HG03442 (cell line): ENCODE data around the gene NAP1L1.

Experiments used
- ATAC-seq: cut with Tn5 transposase; IDR thresholded peaks from one replicate; pipeline ENCODE4 v1.9.1; 2021; ENCODE audit warnings: mild to moderate bottlenecking, moderate library complexity; ENCODE audit not compliant: unreplicated experiment

NAP1L1 gene

DNA sequence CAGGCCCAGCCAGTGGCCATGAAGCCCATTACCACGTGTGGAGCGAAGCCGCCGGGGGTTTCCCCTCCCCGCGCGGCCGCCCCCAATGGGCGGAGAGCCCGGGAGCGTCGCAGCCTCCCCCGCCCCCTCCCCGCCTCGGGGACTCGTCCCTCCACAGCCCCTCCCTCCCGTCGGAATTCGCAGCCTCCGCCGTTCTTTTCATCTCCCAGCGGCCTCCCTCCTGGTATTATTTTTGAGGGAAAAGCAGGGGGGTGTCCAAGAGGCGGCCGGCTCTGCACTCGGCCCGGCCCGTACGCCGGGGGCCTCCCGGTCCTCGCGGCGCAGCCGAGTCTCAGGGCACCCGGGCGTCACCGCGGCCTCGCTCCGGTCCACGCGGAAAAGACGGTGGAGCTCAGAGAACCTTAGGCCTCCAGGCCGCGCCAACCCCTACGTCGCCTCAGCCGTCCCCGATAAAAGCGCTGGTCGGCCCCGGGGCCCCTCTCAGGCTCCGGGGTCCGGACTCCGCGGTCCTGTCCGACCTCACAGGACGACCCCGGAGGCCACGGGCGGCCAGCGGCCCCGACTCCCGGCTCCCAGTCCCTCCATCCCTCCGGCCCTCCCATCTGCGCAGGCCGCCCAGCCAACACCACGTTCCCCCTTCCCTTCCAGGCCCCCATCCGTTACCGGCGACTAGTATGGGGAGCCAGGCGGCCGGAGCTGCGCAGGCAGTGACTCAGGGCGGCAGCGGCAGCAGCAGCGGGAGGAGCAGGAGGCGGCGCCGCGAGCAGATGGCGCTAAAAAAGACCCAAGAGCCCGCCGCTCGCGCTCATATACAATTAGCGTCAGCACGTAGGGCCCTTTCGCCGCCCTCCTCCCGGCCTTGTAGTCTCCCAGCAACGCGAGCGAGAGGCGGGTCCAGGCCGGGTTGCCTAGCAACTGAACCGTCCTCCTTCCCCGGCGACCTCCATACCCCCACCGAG, at the start of gene NAP1L1:
Gene NAP1L1 (minus strand): TSS at position 782 of the 959 bp plus-strand sequence. CDS start 10,466 bp downstream, outside the sequence.
- ATAC-seq, result peak; percentile 92

DNA sequence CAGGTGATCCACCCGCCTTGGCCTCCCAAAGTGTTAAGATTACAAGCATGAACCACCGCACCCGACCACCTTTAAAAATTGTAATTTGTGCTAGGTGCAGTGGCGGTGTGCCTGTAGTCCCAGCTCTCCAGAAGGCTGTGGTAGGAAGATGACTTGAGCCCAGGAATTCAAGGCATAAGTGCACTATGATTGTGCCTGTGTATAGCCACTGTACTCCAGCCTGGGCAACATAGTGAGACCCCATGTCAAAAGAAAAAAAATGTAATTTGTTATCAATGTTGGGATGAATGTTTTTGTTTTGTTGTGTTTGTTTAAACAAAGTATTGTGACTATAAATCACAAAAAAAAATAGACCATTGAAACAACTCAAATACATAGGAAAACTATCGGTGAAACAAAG, 43.1 kb upstream of the NAP1L1 start:
- no peak for ATAC-seq

DNA sequence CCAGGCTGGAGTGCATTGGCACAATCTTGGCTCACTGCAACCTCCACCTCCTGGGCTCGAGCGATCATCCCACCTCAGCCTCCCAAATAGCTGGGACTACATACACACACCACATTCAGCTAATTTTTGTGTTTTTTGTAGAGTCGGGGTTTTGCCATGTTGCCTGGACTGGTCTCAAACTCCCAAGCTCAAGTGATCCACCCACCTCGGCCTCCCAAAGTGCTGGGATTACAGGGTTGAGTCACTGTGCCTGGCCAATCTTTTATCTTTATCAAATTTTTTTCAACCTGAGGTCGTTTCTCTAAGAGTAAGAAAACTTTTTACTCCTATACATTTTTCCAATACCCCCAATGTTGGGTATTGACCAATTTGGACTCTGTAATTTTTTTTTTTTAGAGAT, 40.0 kb upstream of the NAP1L1 start:
- no peak for ATAC-seq

DNA sequence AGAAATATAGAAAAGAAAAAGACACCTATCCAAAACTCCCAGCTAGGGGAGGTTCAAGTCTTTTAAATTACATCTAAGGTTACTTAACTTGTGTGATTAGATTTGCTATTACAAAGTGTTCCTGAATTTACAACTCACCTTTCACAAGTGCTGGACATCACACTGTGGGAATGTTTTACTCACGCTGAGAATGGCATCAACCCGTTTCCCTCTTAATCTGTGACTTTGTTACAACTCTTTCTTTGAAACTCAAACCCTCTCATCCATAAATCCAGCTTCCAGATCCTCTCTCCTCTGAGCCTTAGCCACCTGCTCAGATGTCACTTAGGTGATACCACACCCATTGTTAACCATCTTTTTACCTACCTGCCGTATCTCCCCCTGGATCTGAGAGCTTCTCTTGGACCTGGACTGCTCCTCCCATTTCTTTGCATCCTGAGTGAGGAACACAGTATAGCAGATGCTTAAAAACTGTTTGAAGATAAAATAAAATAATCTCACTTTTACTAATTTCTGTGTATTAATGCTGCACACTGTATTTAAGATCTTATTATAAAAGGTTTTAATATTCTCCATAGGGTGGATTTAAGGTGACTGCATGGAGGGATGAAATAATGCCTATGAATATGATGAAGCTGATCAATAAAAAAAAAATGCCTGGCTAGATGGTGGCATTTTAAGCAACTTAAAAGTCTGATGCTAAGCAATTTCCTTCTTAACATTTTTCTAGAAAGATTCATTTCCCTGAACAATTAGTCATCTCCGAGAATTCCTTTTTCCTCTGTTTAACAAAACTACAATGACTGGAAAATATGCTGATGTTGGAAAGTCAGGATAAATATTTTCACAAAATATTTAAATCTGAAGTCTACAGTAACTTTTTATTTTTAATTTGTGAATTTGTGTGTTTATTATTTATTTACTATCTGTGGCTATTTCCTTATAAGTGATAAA, 39.1 kb upstream of the NAP1L1 start:
- no peak for ATAC-seq

DNA sequence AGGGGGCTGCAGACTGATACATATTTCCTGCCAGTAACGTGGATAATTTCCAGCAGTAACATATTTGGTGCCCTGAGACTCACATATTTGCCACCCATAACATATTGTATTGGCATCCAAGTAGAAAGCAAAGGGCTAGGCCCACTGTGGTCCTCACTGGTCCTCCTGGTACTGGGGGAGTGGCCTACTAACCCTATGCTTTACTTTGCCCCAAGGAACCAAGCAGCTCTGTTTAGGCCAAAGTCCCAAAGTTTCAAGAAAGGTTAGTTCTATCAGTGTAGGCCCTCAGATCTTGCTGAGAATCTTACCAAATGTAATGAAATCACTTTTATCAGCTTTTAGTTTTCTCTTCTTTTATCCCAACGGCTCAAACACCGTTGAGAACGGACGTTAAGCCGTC, 35.4 kb upstream of the NAP1L1 start:
- ATAC-seq, result no peak

DNA sequence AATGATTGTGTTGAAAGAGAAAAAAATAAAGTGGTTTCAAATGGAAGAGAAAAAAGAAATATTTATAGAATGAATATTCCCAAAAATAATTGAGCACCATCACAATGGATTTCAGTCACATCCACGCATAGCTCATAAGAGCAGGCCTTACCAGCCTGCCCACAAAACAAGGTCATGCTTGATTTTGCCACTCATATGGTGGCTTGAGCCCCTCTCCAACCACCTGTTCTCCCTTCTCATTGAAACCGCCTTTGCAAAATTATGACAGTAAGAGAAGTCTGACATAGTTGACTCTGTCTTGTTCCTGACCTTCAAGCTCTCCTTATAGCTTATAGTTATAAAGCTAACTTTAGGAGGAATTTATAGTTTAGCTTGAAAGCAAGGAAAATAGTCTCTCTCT, 33.3 kb upstream of the NAP1L1 start:
- ATAC-seq, result no peak

DNA sequence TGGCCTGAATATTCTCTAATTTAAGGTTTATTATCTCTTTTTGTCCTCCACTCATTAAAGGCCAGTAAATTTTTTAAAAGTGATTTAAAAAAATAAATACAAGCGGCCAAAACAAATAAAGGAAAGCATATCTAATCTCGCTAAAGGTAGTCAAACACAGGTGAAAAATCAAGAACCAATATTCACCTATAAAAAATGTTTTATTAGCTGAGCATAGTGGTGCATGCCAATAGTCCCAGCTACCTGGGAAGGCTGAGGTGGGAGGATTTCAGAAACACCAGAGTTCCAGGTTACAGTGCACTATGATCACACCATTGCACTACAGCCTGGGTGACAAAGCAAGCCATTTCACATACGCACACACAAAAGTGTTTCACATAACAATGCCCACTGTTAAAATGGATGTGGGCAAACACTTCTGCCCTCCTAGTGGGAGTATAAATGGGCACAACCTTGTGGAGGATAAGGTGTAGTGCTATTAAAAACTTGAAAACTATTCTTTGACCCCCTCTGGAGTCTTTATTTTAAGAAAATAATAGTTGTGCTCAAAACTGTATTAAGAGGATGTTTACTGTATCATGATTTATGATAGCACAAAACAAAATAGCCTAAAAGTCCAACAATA, 32.7 kb upstream of the NAP1L1 start:
- ATAC-seq, result no peak

DNA sequence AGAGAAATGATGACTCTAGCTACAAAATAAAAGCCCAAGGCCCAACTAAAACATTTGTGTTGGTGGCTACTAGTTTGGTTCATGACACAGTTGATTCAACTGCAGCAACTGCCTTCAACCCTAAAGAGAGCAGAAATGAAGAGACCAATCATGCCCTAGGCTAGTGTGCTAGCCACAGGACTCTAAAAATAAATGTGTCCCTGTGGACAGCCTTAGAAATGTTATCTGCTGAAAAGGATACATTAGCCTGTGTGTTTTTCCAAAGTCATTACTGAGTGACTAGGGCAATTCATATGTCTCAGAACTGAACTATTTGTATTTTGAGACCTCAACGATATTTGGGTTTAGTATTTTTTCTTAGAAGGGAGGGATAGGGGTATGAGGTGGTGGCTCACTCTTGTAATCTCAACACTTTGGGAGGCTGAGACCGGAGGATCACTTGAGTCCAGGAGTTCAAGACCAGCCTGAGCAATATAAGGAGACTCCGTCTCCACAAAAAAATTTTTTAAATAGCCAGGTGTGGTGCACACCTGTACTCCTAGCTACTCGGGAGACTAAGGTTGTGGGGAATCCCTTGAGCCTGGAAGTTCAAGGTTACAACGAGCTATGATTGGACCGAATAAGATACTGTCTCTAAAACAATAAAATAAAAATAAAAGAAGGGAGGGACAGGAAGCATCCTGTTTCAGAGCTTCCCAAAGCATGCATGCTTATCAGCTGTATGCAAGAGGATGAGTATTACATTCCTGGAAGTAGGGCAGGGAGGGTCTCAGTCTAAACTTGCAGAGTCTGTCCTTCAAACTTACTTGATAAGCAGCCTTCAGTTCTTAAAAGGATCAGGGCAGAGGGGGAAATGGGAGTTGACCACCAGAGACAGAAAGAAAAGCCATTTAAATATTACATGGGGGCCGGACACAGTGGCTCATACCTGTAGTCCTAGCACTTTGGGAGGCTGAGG, 29.6 kb upstream of the NAP1L1 start:
- no peak for ATAC-seq

GRCh38 chr12:76111209-76111749, 26.8 kb upstream of the NAP1L1 start:
- ATAC-seq, result no peak

GRCh38 chr12:76109879-76110278, 25.4 kb upstream of the NAP1L1 start:
- ATAC-seq, result no peak

- ATAC-seq, result no peak
Measured at GRCh38 chr12:76108356-76108755, 23.9 kb upstream of the NAP1L1 start.

GRCh38 chr12:76106631-76107030, 22.1 kb upstream of the NAP1L1 start:
- no peak for ATAC-seq

- no peak for ATAC-seq
Measured at GRCh38 chr12:76103958-76104357, 19.5 kb upstream of the NAP1L1 start.

- ATAC-seq, result no peak
Measured at GRCh38 chr12:76101739-76102385, 17.4 kb upstream of the NAP1L1 start.

- ATAC-seq, result no peak
Measured at GRCh38 chr12:76096079-76096646, 11.7 kb upstream of the NAP1L1 start.

DNA sequence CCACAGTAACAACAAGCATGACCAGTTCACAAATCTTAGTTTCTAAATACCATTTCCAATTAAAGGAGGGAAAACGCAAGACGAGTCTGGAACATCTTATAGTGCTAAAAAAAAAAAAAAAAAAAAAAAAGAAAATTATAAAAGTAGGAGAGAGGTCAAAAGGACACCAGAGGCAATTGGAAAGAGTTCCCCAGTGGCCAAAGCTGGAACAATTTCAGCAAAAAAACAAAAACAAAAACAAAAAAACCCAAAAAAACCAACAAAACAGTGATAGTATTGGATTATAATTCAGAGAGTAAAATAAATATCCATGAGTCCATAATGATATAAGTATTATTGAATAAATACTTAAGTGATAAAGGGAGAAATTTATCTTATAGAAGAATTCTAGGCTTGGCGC, 10.3 kb upstream of the NAP1L1 start:
- no peak for ATAC-seq

- ATAC-seq, result no peak
Measured at GRCh38 chr12:76091246-76091754, 6.8 kb upstream of the NAP1L1 start.

GRCh38 chr12:76085520-76085868, 1.0 kb upstream of the NAP1L1 start:
- no peak for ATAC-seq
